Osteocyte (in vitro differentiated cells): Measurements from ENCODE around the gene RPS6KA2. TPM values are rescaled to one million over a fixed set of nuclear protein-coding genes. Genes with fewer than 3 reads are reported as not detected.

Source experiments
- DNase-seq: peaks from one replicate; pipeline ENCODE4 v3.0.0; 2021; ENCODE audit warnings: mixed read lengths; ENCODE audit not compliant: unreplicated experiment; ENCODE audit errors: extremely low spot score
- H3K27ac Mint-ChIP-seq: one replicate; pipeline ENCODE4 v1.8.0; 2021; ENCODE audit warnings: mild to moderate bottlenecking, mixed read lengths; ENCODE audit not compliant: unreplicated experiment
- H3K27me3 Mint-ChIP-seq: one replicate; pipeline ENCODE4 v1.8.0; 2021; ENCODE audit warnings: mixed read lengths; ENCODE audit not compliant: unreplicated experiment
- H3K36me3 Mint-ChIP-seq: one replicate; pipeline ENCODE4 v1.8.0; 2021; ENCODE audit warnings: mixed read lengths; ENCODE audit not compliant: unreplicated experiment
- H3K4me1 Mint-ChIP-seq: one replicate; pipeline ENCODE4 v1.8.0; 2021; ENCODE audit warnings: mixed read lengths; ENCODE audit not compliant: unreplicated experiment
- H3K4me3 Mint-ChIP-seq: one replicate; pipeline ENCODE4 v1.8.0; 2021; ENCODE audit warnings: mild to moderate bottlenecking, moderate library complexity, mixed read lengths; ENCODE audit not compliant: unreplicated experiment
- H3K9me3 Mint-ChIP-seq: one replicate; pipeline ENCODE4 v1.8.0; 2021; ENCODE audit warnings: mixed read lengths; ENCODE audit not compliant: unreplicated experiment
- total RNA-seq: library from RNA; stranded (reverse); gene quantifications from 2 replicates; pipeline ENCODE4 v1.2.1, GENCODE V29; 2021
- TF ChIP-seq, protein P1 (sequence below): fragments of 200-600 bp; sonication (generic); IDR thresholded peaks from 2 replicates; pipeline ENCODE4 v1.5.0; 2021; ENCODE audit warnings: antibody characterized with exemption, mild to moderate bottlenecking, moderate library complexity

The RPS6KA2 gene
- total RNA-seq, 1 donor from 2014 or later, result 89.9 TPM

DNA sequence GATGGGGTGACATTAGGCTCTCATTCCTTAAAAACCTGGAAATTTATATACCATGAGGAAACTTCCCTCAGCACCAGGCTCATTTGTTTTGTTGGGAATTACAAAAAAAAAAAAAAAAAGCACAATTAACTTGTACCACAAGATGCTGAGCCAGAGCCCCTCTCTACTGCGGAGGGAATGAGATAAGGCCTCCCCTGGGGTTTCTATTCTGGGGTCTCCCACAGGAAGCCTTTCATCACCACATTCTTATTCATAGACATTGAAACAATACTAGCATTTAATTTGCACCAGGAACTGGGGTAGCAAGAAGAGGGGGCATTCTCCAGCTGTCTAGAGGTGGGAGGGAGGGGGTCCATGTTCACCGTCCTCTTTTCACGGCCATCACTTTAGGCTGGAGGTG lies 23.0 kb upstream of the RPS6KA2 start:
- no peak overlapping the region for H3K4me3 Mint-ChIP-seq
- TF ChIP-seq, protein P1, sequence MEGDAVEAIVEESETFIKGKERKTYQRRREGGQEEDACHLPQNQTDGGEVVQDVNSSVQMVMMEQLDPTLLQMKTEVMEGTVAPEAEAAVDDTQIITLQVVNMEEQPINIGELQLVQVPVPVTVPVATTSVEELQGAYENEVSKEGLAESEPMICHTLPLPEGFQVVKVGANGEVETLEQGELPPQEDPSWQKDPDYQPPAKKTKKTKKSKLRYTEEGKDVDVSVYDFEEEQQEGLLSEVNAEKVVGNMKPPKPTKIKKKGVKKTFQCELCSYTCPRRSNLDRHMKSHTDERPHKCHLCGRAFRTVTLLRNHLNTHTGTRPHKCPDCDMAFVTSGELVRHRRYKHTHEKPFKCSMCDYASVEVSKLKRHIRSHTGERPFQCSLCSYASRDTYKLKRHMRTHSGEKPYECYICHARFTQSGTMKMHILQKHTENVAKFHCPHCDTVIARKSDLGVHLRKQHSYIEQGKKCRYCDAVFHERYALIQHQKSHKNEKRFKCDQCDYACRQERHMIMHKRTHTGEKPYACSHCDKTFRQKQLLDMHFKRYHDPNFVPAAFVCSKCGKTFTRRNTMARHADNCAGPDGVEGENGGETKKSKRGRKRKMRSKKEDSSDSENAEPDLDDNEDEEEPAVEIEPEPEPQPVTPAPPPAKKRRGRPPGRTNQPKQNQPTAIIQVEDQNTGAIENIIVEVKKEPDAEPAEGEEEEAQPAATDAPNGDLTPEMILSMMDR, result no peak
- no peaks in the 10 kb centered on the region for H3K9me3 Mint-ChIP-seq
- DNase-seq, result no peak
- H3K27ac Mint-ChIP-seq, result no peak overlapping the region
- peaks cover 6% of the 10 kb centered on the region for H3K27me3 Mint-ChIP-seq
- no peaks in the 10 kb centered on the region for H3K4me1 Mint-ChIP-seq
- no peaks in the 10 kb centered on the region for H3K36me3 Mint-ChIP-seq

DNA sequence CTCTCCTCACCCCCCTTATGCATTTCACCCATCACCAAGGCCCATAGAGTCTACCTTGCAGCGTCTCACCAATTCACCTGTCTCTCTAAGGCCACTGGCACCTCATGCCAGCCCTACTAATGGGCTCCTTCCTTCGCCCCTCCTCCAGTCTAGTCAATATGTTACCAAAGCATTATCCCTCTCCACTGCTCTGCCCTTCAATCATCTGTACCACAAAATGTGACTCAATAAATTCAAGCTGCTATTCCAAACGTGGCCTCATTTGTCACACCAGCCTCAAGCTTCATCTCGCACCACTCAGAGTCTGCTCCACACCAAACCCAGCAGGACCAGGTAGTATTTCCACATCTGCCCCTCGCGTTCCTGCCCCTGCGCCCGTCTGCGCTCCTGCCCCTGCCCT lies 21.8 kb upstream of the RPS6KA2 start:
- Mint-ChIP-seq H3K27me3 (peaks cover 8% of the 10 kb centered on the region), H3K27ac (no peak overlapping the region), H3K4me3 (no peak overlapping the region), H3K36me3 (no peaks in the 10 kb centered on the region), H3K9me3 (peaks cover 2% of the 10 kb centered on the region), H3K4me1 (no peaks in the 10 kb centered on the region)
- no peak for DNase-seq
- TF ChIP-seq, protein P1, result no peak

DNA sequence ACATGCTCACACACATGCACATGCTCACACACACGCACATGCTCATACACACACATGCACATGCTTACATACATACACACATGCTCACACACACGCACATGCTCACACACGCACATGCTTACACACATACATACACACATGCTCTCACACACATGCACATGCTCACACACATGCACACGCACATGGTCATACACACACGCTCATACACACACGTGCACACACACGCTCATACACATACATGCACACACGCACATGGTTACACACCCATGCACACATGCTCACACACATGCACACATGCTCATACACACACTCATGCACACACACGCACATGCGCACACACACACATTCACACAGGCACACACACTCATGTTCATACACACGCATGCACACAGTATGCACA lies 20.8 kb upstream of the RPS6KA2 start:
- no peak overlapping the region for H3K4me3 Mint-ChIP-seq
- peaks cover 11% of the 10 kb centered on the region for H3K27me3 Mint-ChIP-seq
- H3K27ac Mint-ChIP-seq, result no peak overlapping the region
- peaks cover 6% of the 10 kb centered on the region for H3K9me3 Mint-ChIP-seq
- DNase-seq, result no peak
- no peaks in the 10 kb centered on the region for H3K36me3 Mint-ChIP-seq
- TF ChIP-seq, protein P1, result no peak
- no peaks in the 10 kb centered on the region for H3K4me1 Mint-ChIP-seq

DNA sequence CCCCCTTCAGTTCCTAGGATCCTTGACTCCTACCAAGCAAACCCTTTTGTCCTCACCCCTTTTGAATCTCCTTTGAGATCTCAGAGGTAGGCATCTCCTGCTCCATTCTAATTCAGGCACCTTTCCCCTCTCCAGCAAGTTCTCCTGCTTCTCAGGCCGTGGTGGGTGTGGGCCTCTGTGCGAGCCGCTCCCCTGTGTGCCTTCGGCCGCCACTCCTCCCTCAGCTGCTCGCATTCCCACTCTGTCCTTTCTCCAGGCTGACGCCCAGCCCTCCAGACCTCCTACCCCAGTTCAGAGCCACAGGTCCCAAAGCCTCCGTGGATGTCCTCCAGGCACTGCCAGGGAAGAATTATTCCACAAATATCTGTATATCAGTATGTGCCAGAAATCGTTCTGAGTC lies 19.7 kb upstream of the RPS6KA2 start:
- TF ChIP-seq, protein P1, result no peak
- Mint-ChIP-seq H3K27ac (no peak overlapping the region), H3K36me3 (no peaks in the 10 kb centered on the region), H3K9me3 (peaks cover 6% of the 10 kb centered on the region), H3K4me3 (no peak overlapping the region), H3K27me3 (peaks cover 10% of the 10 kb centered on the region), H3K4me1 (no peaks in the 10 kb centered on the region)
- no peak for DNase-seq

DNA sequence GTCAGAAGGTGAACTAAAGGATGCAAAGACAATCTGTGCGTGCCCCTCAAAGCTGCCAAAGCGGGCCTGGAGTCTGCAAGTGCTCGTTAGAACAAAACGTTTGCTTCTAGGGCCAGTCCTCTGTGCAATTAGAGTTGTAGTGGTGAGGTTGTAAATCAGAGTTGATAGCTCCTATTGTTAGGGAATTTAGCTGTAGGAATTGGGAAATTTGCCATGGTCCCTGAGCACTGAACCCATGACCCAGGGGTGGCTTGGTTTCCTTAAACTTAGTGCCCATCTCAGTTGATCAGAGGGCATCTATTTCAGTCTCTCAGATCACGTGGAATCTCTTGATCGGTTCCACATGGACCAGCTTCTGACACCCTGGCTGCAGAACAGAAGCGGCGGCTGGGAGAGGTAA lies 18.8 kb upstream of the RPS6KA2 start:
- Mint-ChIP-seq H3K9me3 (peaks cover 6% of the 10 kb centered on the region), H3K36me3 (no peaks in the 10 kb centered on the region), H3K4me1 (no peaks in the 10 kb centered on the region), H3K27me3 (peaks cover 10% of the 10 kb centered on the region), H3K4me3 (no peak overlapping the region), H3K27ac (no peak overlapping the region)
- TF ChIP-seq, protein P1, result no peak
- DNase-seq, result no peak
